Activated CD8-positive, alpha-beta memory T cell treated with anti-CD3 and anti-CD28 coated beads for 24 hours (primary cell): ENCODE results near the gene PAF1.
A peak's percentile ranks its signal among the peaks of the same experiment; 100 is the strongest.

Experiments used
- DNase-seq: peaks from one replicate; pipeline ENCODE4 v3.0.0-alpha.2; 2020

Gene PAF1

DNA sequence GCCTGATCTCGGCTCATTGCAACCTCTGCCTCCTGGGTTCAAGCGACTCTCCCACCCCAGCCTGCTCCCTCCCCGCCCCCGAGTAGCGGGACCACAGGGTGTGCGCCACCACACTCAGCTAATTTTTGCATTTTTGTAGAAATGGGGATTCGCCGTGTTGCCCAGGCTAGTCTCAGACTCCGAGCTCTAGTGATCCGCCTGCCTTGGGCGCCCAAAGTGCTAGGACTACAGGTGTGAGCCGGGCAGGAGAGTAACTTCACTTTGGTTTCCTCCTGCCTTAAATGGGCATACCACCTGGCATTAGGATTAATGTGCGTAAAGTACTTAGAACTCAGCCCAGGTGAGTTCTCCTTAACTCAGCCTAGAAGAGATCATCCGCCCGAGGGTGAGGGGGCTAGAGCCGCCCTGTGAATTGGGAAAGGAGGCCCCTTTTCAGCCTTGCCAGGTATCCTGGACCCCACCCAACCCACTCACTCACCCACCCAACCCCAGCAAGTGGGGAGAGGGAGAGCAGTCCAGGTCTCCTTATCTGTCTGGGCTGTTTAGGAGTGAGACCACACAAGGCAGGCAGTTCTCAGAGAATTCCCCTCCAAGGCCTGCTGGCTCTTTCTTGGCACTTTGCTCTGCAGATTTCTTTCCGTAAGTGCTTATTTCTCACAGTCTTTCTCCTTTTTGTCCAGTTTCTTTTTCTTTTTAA, 14.5 kb upstream of the PAF1 start:
- no peak for DNase-seq

DNA sequence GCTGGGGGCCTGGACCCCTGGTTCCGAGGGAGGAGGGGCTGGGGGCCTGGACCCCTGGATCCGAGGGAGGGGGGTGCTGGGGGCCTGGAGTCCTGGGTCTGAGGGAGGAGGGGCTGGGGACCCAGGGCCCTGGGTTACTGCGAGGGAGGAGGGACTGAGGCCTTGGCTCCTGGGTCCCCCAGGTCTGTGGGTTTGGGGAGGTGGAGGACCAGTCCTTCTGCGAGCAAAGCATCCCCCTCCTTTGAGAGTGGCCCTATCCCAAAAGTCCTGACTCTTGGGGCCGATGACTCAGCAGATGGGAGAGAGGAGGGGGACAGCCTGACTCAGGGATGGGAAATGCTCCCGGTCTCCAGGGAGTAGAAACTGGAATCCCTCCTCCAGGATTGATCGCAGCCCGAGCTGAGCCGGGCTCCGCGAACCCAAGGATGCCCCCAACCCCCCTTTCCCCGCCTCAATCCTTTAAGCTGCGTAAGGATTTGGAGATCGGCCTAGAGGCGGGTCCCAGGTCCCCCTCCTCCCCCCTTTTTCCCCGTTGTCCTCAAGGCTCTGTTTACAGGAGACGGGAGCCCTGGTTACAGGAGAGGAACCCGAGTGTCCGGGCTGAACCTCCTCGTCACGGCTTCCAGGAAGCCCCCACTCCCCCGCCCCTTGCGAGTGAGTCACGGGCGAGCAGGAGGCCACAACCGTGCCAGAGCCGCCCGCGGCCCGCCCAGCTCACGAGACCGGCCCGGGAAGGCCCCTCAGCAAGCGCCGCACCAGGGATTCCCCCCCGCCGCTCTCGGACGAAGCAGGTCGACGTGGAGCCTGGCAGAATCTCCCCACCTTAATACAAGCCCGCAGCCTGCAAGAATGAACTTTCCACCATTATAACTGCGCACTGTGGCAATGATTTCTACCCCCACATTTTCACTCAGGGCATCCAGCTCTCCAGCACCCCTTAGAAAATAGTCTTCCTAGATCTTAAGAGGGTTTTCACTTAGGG, 12.7 kb upstream of the PAF1 start:
- DNase-seq: peak; percentile 96

DNA sequence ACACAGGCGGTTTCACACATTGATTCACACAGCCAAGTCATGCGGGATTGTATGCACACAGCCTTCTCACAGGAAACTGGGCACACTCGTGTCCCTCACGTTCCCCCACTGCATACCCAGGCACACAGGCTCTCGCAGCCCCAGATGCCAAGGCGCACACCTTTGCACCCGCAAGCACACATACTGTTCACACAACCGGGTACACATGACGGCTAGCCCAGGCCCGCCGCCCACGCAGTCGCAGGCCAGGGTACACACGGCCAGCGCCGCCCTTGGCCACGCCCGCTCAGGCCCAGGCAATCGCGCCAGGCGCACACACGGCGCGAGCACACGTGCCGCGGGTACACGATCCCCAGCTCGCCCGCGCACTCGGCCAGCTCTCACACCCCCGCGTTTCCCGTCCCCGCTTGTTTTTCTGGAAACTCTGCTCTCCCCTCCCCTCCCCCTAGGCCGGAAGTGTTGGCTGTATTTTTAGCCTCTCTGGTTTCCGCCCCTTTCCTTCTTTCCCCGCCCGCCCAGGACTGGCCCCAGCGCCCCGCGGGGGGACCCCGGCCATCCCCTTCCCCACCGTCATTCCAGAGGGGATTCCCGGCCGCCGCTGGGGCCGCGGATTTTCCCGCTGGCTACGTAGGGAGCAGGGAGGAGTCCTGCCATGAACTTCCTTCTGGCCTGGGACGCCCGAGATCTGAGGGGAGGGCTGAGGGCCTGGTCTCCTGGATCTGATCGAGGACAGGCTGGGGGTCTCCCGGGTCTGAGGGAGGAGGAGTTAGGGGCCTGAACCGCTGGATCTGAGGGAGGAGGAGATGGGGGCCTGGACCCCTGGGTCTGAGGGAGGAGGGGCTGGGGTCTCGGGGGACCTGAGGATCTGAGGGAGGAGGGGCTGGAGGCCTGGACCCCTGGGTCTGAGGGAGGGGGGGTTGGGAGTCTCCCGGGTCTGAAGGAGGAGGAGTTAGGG, 11.7 kb upstream of the PAF1 start:
- peak; percentile 91 for DNase-seq

DNA sequence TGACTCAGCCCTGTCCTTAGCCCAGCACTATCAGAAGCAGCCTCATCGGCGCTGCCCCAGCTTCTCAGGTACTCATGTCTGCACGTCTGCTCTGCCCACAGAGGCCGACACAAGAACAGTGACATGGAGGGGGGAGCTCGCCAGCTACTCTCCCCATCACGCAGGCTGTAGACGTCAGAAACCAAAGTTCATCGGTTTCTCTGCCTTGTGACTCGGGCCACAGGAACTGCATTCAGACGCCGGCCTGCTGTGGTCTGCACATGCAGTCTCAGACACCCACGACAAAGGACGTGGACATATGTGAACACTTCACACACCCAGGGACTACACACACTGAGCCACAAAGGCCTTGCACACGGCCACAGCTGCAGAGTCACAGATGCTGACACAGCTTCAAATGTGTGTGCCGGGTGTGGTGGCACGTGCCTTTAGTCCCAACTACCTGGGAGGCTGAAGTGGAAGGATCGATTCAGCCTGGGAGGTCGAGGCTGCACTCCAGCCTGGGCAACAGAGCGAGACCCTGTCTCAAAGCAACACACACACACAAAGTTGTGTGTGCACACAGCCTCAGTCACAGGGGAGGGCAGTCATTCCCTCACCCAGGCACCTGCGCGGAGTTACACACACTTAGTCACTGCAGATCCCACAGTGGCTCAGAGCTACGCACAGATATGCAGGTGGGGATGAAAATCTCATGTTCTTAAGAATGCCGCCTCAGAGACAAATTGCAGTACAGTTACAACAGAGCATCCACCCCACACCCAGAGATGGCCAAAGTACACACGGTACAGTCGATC, 10.8 kb upstream of the PAF1 start:
- peak; percentile 87 for DNase-seq

DNA sequence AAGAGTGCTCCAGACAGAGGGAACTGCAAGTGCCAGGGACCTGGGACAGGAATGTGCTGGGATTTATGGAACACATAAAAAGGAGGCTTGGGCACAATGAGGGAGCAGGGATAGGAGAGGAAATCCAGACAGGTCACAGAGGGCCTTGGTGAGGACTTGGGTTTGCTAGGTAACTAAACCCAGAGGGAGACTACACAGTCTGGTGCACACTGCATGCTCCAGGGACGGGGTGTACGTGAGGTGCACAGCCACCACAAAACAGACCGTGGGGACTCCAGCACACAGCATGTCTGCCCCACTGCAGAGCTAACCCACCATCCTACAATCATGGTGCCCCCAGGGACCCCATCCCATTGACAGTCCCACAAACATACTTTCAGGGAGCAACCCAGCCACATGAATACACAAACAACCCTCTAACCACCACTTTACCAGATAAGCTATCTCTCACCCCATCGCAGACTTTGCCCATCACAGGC, 10.2 kb upstream of the PAF1 start:
- no peak for DNase-seq

DNA sequence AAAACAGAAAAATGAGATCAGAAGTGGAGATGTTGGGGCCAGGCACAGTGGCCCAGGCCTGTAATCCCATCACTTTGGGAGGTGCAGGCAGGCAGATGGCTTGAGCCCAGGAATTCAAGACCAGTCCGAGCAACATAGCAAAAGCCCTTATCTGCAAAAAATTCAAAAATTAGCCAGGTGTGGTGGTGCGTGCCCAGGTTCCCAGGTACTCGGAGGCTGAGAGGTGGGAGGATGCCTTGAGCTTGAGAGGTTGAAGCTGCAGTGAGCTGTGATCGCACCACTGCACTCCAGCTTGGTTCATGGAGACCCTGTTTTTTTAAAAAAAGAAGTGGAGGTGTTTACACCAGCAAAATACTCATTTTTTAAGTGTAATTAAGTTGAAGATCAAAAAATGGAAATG, 9.2 kb upstream of the PAF1 start:
- no peak for DNase-seq

DNA sequence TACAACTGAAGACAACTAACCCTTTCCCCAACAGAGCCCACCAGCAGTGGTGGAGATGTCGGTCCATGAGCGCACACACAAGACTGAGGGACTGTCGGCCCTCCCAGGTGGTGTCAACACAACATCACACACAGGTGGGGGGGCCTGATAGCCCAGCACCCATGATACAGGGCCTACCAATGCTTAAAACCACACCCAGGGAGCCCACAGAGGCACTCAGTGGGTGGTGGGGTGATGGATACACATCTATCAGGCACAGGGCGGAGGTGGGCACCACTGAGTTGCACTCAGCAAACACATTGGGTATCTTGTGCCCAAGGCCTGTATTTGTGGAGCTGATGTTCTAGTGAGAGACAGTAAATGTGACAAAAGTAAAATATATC, 8.8 kb upstream of the PAF1 start:
- DNase-seq: no peak

DNA sequence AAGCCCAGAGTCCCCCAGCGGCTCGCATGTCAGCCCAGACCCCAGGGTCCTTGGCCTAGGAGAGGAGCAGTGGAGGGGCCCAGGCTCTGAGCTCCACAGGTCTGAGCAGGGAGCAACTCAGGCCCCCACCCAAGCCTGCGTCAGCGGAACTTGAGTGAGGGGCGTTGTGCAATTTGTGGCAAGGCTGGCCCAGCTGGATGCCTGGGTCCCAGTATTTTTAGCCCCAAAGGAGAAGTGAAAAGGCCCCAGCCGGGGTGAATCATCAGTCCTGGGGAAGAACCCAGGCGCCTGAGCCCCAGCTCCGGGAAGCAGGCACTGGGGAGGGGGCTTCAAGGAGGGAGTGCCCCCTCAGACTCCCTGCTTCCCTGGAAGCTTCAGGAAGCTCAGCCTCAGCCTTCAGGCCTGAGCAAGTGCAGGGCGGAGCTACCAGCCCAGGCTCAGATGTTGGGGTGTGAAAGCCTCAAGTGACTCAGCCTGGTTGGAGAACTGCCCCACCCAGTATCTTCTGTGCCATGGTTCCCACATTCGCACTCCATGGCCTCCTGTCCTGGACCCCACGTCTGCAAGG, 7.5 kb upstream of the PAF1 start:
- DNase-seq: peak; percentile 78

DNA sequence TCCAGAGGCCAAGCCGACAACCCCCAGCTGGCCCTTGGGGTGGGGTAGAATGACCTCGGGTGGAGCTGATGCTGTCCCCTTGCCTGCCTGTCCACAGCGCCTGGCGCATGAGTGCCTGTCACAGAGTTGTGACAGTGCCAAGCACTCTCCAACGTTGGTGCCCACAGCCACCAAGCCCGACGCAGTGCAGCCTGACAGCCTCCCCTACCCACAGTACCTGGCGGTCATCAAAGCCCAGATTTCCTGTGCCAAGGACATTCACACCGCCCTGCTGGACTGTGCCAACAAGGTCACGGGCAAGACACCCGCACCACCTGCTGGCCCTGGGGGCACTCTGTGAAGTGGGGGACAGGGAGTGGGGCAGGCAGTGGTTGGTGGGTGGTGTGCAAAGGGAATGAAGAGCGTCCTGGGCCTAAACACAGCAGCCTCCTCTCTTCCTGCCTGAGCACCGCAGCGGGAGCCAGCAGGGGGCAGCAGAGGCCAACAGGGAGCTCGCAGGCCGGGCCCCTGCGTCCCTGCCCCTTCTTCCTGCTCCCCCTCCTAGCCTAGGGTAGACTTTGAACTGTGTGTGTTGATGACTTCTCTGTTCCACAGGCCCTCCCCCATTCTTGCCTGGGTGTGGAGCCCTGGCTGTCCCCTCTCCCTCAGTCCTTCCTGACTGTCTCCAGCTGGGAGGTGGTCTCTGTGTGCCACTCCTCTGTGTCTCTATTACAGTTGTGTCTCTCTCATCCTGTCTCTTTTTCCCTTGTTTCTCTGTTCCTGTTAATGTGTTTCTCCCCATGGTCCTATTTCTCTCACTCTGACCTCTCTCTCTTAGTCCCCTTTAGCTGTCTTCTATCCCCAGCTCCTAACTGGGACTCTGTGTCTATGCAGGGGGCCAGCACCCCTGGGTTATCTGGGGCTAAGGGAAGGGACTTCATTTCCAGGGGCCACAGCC, 6.7 kb upstream of the PAF1 start:
- DNase-seq: peak; percentile 97

DNA sequence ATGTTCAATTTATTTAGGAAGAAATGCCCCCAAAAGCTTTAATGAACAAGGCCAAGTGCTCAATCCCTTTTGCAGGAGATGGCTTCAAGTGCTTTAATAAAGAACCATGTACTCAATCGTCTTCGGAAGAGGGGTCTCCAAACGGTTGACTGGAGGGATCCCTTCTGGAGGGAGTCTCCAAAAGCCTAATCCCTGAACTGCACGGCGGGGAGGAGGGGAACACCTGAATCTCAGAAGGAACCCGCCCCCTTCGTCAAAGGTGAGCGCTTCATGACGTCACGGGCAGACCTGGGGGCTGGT, 505 bp downstream of the PAF1 start:
- no peak for DNase-seq

DNA sequence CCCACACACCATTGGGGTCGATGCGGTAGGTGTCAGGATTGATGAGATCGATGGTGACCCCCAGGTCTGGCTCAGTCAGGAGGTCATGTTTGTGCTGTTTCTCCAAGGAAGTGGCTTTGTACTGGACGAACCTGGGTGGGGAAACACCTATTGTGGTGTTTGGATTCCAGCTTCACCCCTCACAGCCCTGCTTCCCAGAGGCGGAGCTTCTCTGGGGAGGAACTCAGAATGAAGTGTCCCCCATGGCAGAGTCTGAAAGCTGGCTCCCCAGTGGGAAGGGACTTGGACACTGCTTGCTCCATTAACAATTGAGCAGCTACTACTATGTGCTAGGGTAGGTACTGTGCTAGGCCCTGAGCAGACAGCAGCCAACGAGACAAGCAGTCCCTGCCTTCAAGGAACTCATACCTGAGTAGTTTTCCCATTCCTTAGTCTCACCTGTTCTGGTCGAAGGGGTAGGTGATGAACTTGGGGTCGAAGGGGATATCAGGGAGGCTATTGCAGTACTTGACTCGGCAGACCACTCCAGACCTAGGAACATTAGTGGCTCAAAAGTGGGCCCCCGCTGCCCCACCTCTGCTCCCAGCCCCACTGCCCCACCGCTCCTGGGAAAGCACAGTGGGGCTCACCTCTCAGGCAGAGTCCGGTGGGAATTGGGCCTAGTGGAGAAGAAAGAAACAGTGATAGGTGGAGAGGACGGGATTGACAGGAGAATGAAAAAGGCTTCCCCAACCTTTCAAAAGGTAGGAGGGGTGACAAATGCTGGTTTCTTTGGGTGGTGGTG, 1.1 kb downstream of the PAF1 start:
- no peak for DNase-seq

DNA sequence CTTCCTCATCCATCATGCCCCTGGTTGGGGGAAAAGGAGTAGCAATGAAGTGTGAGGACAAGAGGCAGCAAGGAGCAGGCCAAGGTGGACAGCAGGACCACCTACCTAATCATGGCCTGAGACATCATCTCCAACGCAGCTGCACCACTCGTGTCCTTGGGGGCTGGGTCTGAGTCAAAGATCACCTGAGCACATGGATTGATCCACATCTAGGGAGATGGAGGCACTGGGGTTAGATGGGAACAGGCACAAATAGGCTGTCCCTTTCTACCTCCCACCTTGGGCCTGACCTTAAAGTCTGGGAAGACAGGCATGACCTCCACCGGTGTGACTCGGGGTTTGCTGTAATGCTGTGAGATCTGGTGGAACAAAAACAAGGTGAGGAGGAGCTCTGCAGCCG, 2.2 kb downstream of the PAF1 start:
- DNase-seq: no peak

DNA sequence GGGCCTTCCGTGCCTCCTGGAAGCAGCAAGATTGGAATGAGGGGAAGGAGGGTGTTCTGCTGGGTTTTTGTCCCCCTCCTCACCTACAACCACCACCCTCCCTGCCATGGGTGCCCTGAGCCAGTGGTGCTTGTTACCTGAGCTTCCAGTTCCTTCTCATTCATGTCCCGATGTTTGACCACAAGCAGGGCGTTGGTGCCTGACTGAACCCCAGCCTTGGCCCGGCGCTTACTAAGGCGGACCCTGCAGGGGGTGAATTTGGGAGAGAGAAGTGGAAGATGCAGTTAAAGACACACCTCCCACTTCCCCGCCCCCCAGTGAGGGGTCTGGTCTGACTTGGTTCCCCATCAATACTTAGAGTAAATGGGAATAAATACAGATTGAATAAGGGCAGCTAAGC, 4.3 kb downstream of the PAF1 start:
- no peak for DNase-seq

DNA sequence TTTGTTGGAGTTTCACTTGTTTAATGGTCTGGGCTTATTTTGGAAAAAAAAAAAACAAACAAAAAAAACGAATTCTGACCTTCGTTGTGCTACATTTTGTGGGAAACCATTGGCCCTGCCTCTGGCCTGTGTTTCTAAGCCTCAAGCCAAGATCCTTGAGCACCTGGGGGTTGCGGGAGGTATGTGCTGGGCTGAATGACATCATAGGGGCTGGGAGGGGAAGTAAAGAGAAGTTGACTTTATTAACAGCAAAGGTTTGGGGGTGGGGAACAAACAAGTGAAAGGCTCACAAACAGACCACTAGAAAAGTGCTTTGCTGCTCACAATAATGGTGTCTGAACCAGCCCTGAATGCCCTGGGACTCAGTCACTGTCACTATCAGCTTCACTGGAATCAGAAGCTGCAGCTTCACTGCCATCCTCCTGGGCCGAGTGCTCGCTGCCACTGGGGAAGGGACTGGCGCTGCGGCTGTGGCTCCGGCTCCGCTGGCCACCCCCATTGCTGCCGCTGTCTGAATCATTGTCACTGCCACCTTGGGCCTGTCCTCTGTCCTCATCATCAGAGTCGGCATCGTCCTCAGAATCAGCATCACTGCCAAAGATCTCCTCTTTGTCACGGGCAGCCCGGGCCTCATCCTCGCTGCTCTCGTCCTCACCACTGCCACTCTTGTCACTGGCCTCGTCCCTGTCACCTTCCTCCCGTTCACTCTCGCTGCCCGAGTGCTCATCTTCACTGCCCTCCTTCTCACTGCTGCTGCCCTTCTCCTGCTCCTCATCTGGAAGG, 5.1 kb downstream of the PAF1 start:
- no peak for DNase-seq

DNA sequence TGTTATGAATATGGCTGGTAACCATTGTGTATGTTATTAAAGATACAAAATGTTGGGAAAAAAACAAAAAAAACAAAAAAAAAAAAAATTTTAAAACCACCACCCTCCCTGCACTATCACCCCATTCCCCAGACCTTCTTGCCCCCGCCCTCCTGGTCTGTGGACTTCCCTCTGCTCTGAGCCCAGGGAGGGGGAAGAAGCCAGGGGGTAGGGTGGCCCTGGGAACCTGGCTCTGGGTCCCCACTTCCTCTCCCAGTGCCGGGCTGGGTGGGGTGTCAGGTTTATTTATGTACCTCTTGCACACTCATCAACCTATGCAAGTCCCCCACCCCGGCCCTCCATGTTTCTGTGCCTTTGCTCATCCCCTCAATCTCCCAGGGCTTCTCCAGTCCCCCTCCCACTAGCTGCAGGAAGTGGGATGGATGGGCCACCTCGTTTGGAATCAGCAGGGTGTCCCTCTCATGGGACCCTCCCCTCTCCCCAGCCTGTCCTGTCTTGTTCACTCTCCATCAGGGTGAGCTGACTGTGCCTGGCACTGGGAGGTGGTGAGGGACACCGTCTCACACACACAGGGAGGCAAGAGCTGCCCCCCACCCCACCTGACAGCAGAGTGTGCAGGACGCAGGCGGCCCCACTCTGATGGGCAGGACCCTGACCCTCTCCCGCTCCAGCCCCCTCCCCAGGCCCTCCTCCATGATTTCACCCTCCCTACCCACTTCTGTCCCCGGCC, 5.9 kb downstream of the PAF1 start:
- no peak for DNase-seq

DNA sequence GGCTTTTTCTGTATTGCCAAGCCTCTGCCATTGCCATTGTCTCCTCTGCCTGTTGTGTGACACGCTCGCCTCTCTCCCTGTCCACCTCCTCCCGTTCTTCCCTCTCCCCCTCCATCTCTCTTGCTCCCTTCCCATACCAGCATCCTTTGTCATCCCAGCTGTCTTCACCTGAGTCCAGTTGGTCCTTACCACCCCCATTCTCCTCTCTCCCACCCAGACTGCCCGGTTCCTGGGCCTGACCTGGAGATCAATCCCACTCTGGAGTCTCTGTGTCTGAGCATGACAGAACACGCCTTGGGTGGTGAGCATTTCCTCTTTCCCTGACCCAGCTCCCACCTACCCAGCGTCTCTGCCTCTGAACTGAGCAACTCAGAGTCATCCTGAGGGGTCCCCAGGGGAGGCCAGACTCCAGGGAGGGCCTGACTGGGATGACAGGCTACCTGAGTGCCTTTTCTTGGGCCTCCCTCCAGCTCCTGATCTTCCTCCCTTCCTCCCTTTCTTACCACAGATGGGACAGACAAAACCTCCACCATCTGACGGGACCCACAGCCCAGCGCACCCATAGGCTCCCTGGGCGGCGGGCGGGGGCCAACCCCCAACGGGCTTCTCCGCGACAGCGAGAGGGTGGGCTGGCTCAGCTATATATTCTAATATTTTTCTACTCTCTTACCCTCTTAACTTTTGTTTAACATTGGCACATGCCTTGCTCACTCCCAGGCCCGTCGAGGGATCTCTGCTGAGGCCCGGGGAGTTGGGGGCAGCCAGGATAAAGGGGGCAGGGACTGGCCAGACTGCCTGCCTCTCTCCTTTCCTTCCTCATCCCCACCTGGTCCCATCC, 7.7 kb downstream of the PAF1 start:
- DNase-seq: no peak

DNA sequence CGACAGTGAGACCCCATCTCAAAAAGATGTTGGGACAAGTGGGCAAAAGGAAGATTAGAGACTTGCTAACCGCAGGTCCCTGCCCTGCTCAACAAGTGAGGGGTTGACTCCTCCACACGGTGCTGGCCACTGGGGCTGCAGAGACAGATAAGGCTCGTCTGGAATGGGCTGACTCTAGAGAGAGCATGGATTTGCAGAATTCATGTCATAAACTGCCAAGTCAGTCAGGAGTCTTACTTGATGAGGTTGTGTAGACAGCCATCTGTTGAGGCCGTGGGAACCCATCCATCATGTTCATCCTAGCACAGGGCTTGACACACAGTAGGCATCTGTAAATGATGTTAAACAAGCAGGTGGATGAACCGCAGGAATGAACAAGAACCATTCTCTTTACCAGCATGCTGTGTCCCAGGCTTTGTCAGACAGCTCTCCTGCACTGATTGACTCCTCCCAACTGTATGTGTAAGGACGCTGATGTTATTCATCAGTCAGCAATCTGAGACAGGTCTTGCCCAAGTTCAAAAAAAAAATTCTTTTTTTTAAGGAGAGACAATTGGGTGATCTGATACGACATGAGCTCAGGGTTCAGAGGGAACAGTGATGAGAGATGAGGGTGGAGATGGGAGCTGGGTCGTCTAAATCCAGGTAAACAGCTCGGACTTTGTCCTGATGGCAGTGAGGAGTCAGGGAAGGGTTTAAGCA, 8.8 kb downstream of the PAF1 start:
- DNase-seq: no peak
